SK-N-SH (cell line): ENCODE measurements around the gene LDHAL6A. TPM values are rescaled to one million over a fixed set of nuclear protein-coding genes. Genes with fewer than 3 reads are reported as not detected.

Source experiments
- CTCF ChIA-PET: fragments of 300-600, 350-600 bp; formaldehyde crosslinking; extraction: SDS; loops from one replicate; lab custom pipeline; 2021; lab: Yijun Ruan, JAX
- POLR2A ChIA-PET: fragments of 350-600 bp; sonication (Branson Sonifier 250); formaldehyde crosslinking; extraction: SDS; loops from one replicate; lab custom pipeline; 2020; ENCODE audit warnings: antibody characterized with exemption, inconsistent platforms; lab: Yijun Ruan, JAX
- DNase-seq: peaks from one replicate; pipeline ENCODE4 v3.0.0; 2012
- H2AFZ ChIP-seq: fragments of 200-600 bp; sonication (generic); 2 replicates; pipeline ENCODE4 v1.8.1; 2016; ENCODE audit warnings: antibody characterized with exemption, mild to moderate bottlenecking, low read depth
- H3F3A ChIP-seq: fragments of 200-600 bp; sonication (generic); replicated peaks from 2 replicates; pipeline ENCODE3; 2016; ENCODE audit warnings: antibody characterized with exemption, mild to moderate bottlenecking; ENCODE audit not compliant: insufficient read depth
- H3K27ac ChIP-seq, 2 experiments: fragments of 200-500 bp in 1 of 2; fragments of 200-600 bp in 1 of 2; sonication (Bioruptor generic) in 1 of 2; sonication (generic), shearing (Covaris generic) in 1 of 2; 2 replicates each; pipeline versions ENCODE4 v1.5.1 to v1.6.1; 2014 to 2016; ENCODE audit warnings: low read depth in 2 of 2, inconsistent platforms in 1 of 2, low read length in 1 of 2, mild to moderate bottlenecking in 1 of 2, mixed read lengths in 1 of 2
- H3K27me3 ChIP-seq: fragments of 200-600 bp; sonication (generic), shearing (Covaris generic); 2 replicates; pipeline ENCODE4 v1.6.1; 2016; ENCODE audit warnings: mixed run types; ENCODE audit not compliant: insufficient read depth
- H3K36me3 ChIP-seq, 2 experiments: fragments of 200-500 bp in 1 of 2; fragments of 200-600 bp in 1 of 2; sonication (Bioruptor generic) in 1 of 2; sonication (generic) in 1 of 2; replicated peaks in 1 of 2; 2 replicates each; pipeline versions ENCODE3 to v1.5.1; 2014 to 2016; ENCODE audit warnings: low read length in 1 of 2, mild to moderate bottlenecking in 1 of 2; ENCODE audit not compliant: insufficient read depth in 2 of 2, control insufficient read depth in 1 of 2
- H3K4me1 ChIP-seq, 2 experiments: fragments of 200-500 bp in 1 of 2; fragments of 200-600 bp in 1 of 2; sonication (Bioruptor generic) in 1 of 2; sonication (generic), shearing (Covaris generic) in 1 of 2; 2 replicates each; pipeline versions ENCODE4 v1.5.1 to v1.6.1; 2014 to 2016; ENCODE audit warnings: low read depth in 1 of 2, low read length in 1 of 2, mixed run types in 1 of 2; ENCODE audit not compliant: insufficient read depth in 2 of 2, control insufficient read depth in 1 of 2
- H3K4me2 ChIP-seq: fragments of 200-600 bp; sonication (generic), shearing (Covaris generic); 2 replicates; pipeline ENCODE4 v1.6.1; 2017; ENCODE audit warnings: mixed run types
- H3K4me3 ChIP-seq, 2 experiments: fragments of 200-500 bp in 1 of 2; fragments of 200-600 bp in 1 of 2; sonication (Bioruptor generic) in 1 of 2; sonication (generic), shearing (Covaris generic) in 1 of 2; 2 replicates each; pipeline versions ENCODE4 v1.5.1 to v1.8.1; 2014 to 2016; ENCODE audit warnings: low read depth in 2 of 2, inconsistent platforms in 1 of 2, low read length in 1 of 2, mild to moderate bottlenecking in 1 of 2, mixed read lengths in 1 of 2, moderate library complexity in 1 of 2
- H3K79me2 ChIP-seq: fragments of 200-600 bp; sonication (generic); 2 replicates; pipeline ENCODE4 v1.8.1; 2017; ENCODE audit warnings: mild to moderate bottlenecking; ENCODE audit not compliant: insufficient read depth
- H3K9ac ChIP-seq: fragments of 200-600 bp; sonication (generic); 2 replicates; pipeline ENCODE4 v1.6.1; 2017; ENCODE audit warnings: mixed run types
- H3K9me2 ChIP-seq: fragments of 200-600 bp; sonication (generic); 2 replicates; pipeline ENCODE4 v1.6.1; 2017; ENCODE audit warnings: mixed run types
- H3K9me3 ChIP-seq: fragments of 200-600 bp; sonication (generic); 2 replicates; pipeline ENCODE4 v1.6.1; 2017; ENCODE audit warnings: mixed run types, mild to moderate bottlenecking, moderate library complexity
- H4K20me1 ChIP-seq: fragments of 200-600 bp; sonication (generic); 2 replicates; pipeline ENCODE4 v1.6.1; 2017; ENCODE audit warnings: mild to moderate bottlenecking, mixed run types; ENCODE audit not compliant: insufficient read depth
- CHD2 ChIP-seq: fragments of 150-350 bp; IDR thresholded peaks from 2 replicates; pipeline ENCODE4 v1.6.1; 2018; ENCODE audit warnings: low read length; ENCODE audit not compliant: partially characterized antibody
- CTCF ChIP-seq: fragments of 200-600 bp; sonication (generic); IDR thresholded peaks from 2 replicates; pipeline ENCODE4 v1.6.1; 2017; ENCODE audit warnings: antibody characterized with exemption, mild to moderate bottlenecking, moderate library complexity
- ELF1 ChIP-seq: IDR thresholded peaks from 2 replicates; pipeline ENCODE4 v1.4.0; 2012
- EP300 ChIP-seq, 2 experiments: IDR thresholded peaks; 2 replicates each; pipeline versions ENCODE4 v1.4.0 to v1.6.1; 2012; ENCODE audit warnings: borderline replicate concordance in 1 of 2, low read depth in 1 of 2, low read length in 1 of 2
- EZH2phosphoT487 ChIP-seq: fragments of 200-600 bp; sonication (generic); IDR thresholded peaks from 2 replicates; pipeline ENCODE4 v1.6.1; 2017; ENCODE audit warnings: low read depth, mixed run types, mild to moderate bottlenecking, antibody characterized with exemption, moderate library complexity, borderline replicate concordance
- FOXJ3 ChIP-seq: sonication (generic); formaldehyde crosslinking; IDR thresholded peaks from 2 replicates; pipeline ENCODE4 v1.5.1; 2020; ENCODE audit warnings: mild to moderate bottlenecking, missing genetic modification reagents
- GABPA ChIP-seq: IDR thresholded peaks from 2 replicates; pipeline ENCODE4 v1.4.0; 2012; ENCODE audit warnings: low read depth, mild to moderate bottlenecking
- JUND ChIP-seq: IDR thresholded peaks from 2 replicates; pipeline ENCODE4 v1.4.0; 2012
- MEF2A ChIP-seq: IDR thresholded peaks from 2 replicates; pipeline ENCODE4 v1.4.0; 2012; ENCODE audit warnings: low read depth, borderline replicate concordance
- MXI1 ChIP-seq: IDR thresholded peaks from 2 replicates; pipeline ENCODE4 v1.6.1; 2012; ENCODE audit warnings: mild to moderate bottlenecking, low read depth, low read length, improper control_type of control experiment
- NFIC ChIP-seq: IDR thresholded peaks from 2 replicates; pipeline ENCODE4 v1.4.0; 2012; ENCODE audit warnings: borderline replicate concordance
- NRF1 ChIP-seq: IDR thresholded peaks from 2 replicates; pipeline ENCODE4 v1.6.1; 2012; ENCODE audit warnings: low read depth, mild to moderate bottlenecking, low read length
- POLR2AphosphoS5 ChIP-seq: IDR thresholded peaks from 2 replicates; pipeline ENCODE4 v1.6.1; 2012; ENCODE audit warnings: low read depth, low read length
- RAD21 ChIP-seq: IDR thresholded peaks from 2 replicates; pipeline ENCODE4 v1.6.1; 2012; ENCODE audit warnings: mild to moderate bottlenecking, low read length
- REST ChIP-seq: IDR thresholded peaks from 2 replicates; pipeline ENCODE4 v1.6.1; 2012; ENCODE audit warnings: mild to moderate bottlenecking, low read depth, low read length, moderate library complexity
- RFX5 ChIP-seq: IDR thresholded peaks from 2 replicates; pipeline ENCODE4 v1.6.1; 2012; ENCODE audit warnings: mild to moderate bottlenecking, improper control_type of control experiment, low read length
- SIN3A ChIP-seq: IDR thresholded peaks from 2 replicates; pipeline ENCODE4 v1.6.1; 2012; ENCODE audit warnings: low read depth, mild to moderate bottlenecking, low read length, moderate library complexity, borderline replicate concordance
- TCF12 ChIP-seq: IDR thresholded peaks from 2 replicates; pipeline ENCODE4 v1.4.0; 2012
- YY1 ChIP-seq: IDR thresholded peaks from 2 replicates; pipeline ENCODE4 v1.4.0; 2012; ENCODE audit warnings: low read depth, mild to moderate bottlenecking
- WGBS: methylation state at CpG from one replicate; pipeline ENCODE4 v1.1.6; 2017; ENCODE audit warnings: low lambda C conversion rate; 5-methylcytosine and 5-hydroxymethylcytosine counted together
- polyA plus RNA-seq, 3 experiments: library from polyadenylated mRNA; depleted of rRNA; stranded (reverse); fragments of >200 nt; gene quantifications; 2 replicates each; pipeline ENCODE4 v1.2.3, GENCODE V29; 2012
- TF ChIP-seq, protein P1 (sequence below): IDR thresholded peaks from 2 replicates; pipeline ENCODE4 v1.4.0; 2012; ENCODE audit warnings: low read depth

The LDHAL6A gene
- polyA plus RNA-seq, 1 of the 3 experiments (the other 2 are of a cell fraction): not detected

DNA sequence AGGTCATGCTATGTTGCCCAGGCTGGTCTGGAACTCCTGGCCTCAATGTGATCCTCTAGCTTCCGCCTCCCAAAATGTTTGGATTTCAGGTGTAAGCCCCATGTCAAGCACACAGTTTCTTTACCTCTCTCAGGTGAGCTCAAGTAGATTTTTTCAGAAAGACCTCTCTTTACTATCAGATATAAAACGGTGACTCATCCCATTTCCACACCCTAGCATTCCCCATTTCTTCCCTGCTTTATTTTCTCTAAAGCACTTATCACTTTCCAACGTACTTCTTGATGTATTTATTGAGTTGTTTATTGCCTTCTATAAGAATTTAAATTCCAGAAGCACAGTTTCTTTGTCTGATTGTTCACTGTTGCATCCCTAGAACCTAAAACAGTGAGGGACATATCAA is 67.4 kb downstream of the LDHAL6A start:
- Histone ChIP-seq H2AFZ (no peak overlapping the region), H3K9me2 (no peaks in the 10 kb centered on the region), H3K9ac (no peak overlapping the region), H3K9me3 (no peaks in the 10 kb centered on the region), H3K36me3 (peaks cover 14 to 15% of the 10 kb centered on the region in 2 experiments), H3F3A (peaks cover 5% of the 10 kb centered on the region), H3K4me1 (no peaks in the 10 kb centered on the region; a peak in 2 of 4 replicates), H3K27ac (no peak overlapping the region), H4K20me1 (no peaks in the 10 kb centered on the region; the same call in 1 of the 2 replicates), H3K4me3 (no peak overlapping the region), H3K4me2 (no peak overlapping the region), H3K27me3 (no peaks in the 10 kb centered on the region), H3K79me2 (peaks cover 92% of the 10 kb centered on the region)
- POLR2A ChIA-PET: no interaction called here
- CTCF ChIA-PET: interaction anchor here (1.1 to 1.5 kb wide), 2 partner anchors 17 to 279 kb away, joined by 3 to 5 read pairs; no protein-coding TSS in a partner anchor
- no peak for DNase-seq
- WGBS: 82% methylated on average over 3 of the region's 3 CpGs
- TF ChIP-seq CHD2: no peak
- TF ChIP-seq MXI1: no peak
- TF ChIP-seq POLR2AphosphoS5: no peak
- TF ChIP-seq ELF1: no peak
- no peak for TF ChIP-seq GABPA
- TF ChIP-seq RFX5: no peak

DNA sequence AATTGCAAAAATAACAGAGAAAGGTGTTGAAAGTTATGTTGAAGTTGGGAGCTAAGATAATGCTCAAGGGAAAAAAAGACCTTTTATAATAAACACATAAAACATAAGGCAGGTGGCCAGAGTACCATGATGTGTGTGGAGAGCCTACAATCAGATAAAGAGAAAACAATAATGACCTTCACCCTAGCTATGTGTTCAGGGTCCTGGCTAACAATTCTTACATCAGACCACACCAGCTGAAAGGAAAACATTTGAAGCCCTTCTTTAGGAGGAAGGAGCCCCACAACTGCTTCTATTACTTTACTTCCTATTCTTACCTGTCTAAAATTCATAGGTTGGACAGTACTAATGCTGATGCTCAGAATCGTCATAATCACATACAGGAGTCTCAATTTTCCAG is 68.6 kb downstream of the LDHAL6A start:
- no peaks in the 10 kb centered on the region; the same call in 1 of the 2 replicates for H4K20me1 ChIP-seq
- H3K79me2 ChIP-seq: peaks cover 91% of the 10 kb centered on the region
- H3K36me3 ChIP-seq: peaks cover 8 to 9% of the 10 kb centered on the region in 2 experiments
- H3K9me3 ChIP-seq: no peaks in the 10 kb centered on the region
- CTCF ChIA-PET: interaction anchor here (0.9 to 1.5 kb wide), 3 partner anchors 16 to 280 kb away, joined by 3 to 5 read pairs (median 3); no protein-coding TSS in a partner anchor
- DNase-seq: no peak
- no peak overlapping the region for H3K9ac ChIP-seq
- TF ChIP-seq CTCF (no peak), JUND (no peak), EP300 (IDR thresholded peaks at IDR 0.05; ENCODE audit: borderline replicate concordance in 1 of 2, low read depth in 1 of 2, low read length in 1 of 2) (no peak), REST (no peak), CHD2 (no peak), NFIC (no peak), FOXJ3 (CRISPR knock-in tag) (no peak), MXI1 (no peak), SIN3A (no peak), GABPA (no peak), TCF12 (no peak), RFX5 (no peak), YY1 (no peak), MEF2A (no peak), EZH2phosphoT487 (no peak), NRF1 (no peak), RAD21 (no peak)
- TF ChIP-seq, protein P1, sequence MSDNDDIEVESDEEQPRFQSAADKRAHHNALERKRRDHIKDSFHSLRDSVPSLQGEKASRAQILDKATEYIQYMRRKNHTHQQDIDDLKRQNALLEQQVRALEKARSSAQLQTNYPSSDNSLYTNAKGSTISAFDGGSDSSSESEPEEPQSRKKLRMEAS: no peak
- no peak overlapping the region for H2AFZ ChIP-seq
- H3K4me2 ChIP-seq: no peak overlapping the region
- peaks cover 5% of the 10 kb centered on the region for H3F3A ChIP-seq
- no peak overlapping the region for H3K4me3 ChIP-seq
- H3K4me1 ChIP-seq: no peaks in the 10 kb centered on the region; a peak in 2 of 4 replicates
- no peaks in the 10 kb centered on the region for H3K27me3 ChIP-seq
- POLR2A ChIA-PET: no interaction called here
- no peaks in the 10 kb centered on the region for H3K9me2 ChIP-seq
- 90% methylated on average over 1 of the region's 1 CpG for WGBS
- no peak overlapping the region for H3K27ac ChIP-seq
